ENCODE data around the gene LTB.
"Not testable (repeated sequence)": the region's sequence is repeated elsewhere in the genome, so short reads cannot be mapped to it uniquely, and the experiment has no call there.

LTB gene

DNA sequence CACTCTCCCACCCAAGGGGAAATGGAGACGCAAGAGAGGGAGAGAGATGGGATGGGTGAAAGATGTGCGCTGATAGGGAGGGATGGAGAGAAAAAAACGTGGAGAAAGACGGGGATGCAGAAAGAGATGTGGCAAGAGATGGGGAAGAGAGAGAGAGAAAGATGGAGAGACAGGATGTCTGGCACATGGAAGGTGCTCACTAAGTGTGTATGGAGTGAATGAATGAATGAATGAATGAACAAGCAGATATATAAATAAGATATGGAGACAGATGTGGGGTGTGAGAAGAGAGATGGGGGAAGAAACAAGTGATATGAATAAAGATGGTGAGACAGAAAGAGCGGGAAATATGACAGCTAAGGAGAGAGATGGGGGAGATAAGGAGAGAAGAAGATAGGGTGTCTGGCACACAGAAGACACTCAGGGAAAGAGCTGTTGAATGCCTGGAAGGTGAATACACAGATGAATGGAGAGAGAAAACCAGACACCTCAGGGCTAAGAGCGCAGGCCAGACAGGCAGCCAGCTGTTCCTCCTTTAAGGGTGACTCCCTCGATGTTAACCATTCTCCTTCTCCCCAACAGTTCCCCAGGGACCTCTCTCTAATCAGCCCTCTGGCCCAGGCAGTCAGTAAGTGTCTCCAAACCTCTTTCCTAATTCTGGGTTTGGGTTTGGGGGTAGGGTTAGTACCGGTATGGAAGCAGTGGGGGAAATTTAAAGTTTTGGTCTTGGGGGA, 6.1 kb downstream of the LTB start:
- no peak for DNase-seq

DNA sequence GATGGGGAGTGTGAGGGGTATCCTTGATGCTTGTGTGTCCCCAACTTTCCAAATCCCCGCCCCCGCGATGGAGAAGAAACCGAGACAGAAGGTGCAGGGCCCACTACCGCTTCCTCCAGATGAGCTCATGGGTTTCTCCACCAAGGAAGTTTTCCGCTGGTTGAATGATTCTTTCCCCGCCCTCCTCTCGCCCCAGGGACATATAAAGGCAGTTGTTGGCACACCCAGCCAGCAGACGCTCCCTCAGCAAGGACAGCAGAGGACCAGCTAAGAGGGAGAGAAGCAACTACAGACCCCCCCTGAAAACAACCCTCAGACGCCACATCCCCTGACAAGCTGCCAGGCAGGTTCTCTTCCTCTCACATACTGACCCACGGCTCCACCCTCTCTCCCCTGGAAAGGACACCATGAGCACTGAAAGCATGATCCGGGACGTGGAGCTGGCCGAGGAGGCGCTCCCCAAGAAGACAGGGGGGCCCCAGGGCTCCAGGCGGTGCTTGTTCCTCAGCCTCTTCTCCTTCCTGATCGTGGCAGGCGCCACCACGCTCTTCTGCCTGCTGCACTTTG, 6.8 kb downstream of the LTB start, which contains the start of gene TNF:
TNF (plus strand) TSS at position 231 of the 567 bp plus-strand sequence; CDS start at position 408, 177 bp downstream.
- DNase-seq: no peak

DNA sequence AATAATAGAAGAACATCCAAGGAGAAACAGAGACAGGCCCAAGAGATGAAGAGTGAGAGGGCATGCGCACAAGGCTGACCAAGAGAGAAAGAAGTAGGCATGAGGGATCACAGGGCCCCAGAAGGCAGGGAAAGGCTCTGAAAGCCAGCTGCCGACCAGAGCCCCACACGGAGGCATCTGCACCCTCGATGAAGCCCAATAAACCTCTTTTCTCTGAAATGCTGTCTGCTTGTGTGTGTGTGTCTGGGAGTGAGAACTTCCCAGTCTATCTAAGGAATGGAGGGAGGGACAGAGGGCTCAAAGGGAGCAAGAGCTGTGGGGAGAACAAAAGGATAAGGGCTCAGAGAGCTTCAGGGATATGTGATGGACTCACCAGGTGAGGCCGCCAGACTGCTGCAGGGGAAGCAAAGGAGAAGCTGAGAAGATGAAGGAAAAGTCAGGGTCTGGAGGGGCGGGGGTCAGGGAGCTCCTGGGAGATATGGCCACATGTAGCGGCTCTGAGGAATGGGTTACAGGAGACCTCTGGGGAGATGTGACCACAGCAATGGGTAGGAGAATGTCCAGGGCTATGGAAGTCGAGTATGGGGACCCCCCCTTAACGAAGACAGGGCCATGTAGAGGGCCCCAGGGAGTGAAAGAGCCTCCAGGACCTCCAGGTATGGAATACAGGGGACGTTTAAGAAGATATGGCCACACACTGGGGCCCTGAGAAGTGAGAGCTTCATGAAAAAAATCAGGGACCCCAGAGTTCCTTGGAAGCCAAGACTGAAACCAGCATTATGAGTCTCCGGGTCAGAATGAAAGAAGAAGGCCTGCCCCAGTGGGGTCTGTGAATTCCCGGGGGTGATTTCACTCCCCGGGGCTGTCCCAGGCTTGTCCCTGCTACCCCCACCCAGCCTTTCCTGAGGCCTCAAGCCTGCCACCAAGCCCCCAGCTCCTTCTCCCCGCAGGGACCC, 7.8 kb downstream of the LTB start:
- no peak for DNase-seq

DNA sequence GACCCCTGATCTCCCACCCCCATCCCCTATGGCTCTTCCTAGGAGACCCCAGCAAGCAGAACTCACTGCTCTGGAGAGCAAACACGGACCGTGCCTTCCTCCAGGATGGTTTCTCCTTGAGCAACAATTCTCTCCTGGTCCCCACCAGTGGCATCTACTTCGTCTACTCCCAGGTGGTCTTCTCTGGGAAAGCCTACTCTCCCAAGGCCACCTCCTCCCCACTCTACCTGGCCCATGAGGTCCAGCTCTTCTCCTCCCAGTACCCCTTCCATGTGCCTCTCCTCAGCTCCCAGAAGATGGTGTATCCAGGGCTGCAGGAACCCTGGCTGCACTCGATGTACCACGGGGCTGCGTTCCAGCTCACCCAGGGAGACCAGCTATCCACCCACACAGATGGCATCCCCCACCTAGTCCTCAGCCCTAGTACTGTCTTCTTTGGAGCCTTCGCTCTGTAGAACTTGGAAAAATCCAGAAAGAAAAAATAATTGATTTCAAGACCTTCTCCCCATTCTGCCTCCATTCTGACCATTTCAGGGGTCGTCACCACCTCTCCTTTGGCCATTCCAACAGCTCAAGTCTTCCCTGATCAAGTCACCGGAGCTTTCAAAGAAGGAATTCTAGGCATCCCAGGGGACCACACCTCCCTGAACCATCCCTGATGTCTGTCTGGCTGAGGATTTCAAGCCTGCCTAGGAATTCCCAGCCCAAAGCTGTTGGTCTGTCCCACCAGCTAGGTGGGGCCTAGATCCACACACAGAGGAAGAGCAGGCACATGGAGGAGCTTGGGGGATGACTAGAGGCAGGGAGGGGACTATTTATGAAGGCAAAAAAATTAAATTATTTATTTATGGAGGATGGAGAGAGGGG, 8.8 kb downstream of the LTB start:
- DNase-seq: no peak

DNA sequence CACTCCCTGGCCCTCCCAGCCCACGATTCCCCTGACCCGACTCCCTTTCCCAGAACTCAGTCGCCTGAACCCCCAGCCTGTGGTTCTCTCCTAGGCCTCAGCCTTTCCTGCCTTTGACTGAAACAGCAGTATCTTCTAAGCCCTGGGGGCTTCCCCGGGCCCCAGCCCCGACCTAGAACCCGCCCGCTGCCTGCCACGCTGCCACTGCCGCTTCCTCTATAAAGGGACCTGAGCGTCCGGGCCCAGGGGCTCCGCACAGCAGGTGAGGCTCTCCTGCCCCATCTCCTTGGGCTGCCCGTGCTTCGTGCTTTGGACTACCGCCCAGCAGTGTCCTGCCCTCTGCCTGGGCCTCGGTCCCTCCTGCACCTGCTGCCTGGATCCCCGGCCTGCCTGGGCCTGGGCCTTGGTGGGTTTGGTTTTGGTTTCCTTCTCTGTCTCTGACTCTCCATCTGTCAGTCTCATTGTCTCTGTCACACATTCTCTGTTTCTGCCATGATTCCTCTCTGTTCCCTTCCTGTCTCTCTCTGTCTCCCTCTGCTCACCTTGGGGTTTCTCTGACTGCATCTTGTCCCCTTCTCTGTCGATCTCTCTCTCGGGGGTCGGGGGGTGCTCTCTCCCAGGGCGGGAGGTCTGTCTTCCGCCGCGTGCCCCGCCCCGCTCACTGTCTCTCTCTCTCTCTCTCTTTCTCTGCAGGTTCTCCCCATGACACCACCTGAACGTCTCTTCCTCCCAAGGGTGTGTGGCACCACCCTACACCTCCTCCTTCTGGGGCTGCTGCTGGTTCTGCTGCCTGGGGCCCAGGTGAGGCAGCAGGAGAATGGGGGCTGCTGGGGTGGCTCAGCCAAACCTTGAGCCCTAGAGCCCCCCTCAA, 9.9 kb downstream of the LTB start, which contains the start of gene LTA:
LTA (plus strand) TSS at position 249 of the 871 bp plus-strand sequence; CDS start at position 703, 454 bp downstream.
- no peak for DNase-seq

DNA sequence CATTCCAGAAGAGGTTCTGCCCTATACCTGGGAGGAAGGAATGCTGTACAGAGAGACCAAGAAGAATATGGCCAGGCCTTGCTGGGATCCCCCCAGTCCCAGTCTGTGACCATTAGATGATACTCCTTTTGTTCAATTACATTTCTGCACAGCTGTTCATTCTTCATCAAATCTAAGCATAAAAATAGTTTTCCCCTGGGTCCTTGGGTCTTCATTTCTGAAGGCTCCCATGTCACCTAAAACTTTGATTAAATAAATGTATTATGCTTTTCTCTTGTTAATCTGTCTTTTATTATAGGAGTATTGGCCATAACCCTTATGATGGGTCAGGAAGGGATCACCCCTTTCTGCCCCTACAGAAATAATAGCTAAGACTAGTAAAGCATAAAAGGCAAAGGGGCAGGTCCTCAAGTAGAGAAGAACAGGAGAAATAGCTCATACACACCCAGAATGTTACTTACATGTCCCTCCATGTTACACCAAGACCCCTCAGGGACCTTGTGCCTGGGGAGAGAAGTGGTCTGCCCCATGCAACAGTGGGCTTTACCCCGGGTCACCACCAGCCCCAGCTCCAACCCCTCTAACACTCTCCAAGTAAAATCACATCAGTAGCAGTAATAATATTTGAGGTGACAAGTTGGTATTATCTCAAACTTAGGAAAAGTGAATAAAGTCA, 12.2 kb downstream of the LTB start:
- no peak for DNase-seq

DNA sequence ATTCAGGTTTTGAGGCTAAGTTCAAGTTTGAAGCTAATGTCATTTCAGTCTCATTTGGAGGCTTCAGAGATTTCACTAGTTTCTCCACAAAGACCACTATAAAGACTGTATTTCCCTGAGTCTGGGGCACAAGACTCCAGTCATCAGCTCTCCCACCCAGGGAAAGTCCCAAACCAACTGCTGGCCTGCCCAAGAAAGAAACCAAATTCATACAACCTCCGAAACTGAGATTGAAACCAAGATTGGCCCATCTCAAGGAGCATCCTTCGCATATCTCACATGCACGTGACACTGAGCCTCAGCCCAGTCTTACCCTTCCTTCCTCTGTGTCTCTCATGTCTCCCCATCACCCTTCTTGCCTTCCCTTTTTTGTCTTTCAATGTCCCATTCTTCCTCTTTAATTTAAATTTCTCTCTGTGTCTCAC, 13.7 kb downstream of the LTB start:
- DNase-seq: no peak

DNA sequence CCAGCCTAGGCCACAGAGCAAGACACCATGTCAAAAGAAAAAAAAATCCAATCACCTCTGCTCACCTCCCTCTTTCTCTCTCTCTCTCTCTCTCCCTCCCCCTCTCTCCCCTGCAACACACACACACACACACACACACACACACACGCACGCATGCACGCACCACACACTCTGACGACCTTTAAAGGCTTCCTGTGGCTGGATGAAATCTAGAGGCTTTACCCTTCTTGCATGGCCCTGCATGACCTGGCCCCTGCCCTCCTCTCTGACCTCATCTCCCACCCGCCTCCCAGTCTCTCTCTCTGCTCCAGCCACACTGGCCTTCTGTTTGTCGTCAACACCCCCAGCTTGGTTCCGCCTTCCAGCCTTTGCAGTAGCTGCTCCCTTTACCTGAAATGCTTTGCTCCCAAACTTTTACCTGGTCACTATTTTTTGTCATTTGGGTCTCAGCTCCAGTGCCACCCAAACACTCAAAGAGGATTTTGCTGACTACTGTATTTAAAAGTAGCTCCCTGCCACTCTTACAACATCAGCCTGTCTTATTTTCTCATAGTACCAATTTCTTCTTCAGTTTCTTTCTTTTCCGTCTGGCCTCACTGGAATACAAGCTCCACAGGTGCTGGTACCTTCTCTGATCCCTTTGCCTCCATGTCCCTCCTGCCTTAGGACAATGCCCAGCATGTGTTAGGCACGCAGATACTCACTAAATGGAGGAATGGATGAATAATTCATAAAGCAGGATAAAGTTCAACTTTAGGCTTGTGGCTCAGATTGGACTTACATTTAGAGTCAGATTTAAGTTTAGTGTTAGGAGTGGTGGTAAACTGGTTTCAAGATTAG, 14.5 kb downstream of the LTB start:
- no peak for DNase-seq

DNA sequence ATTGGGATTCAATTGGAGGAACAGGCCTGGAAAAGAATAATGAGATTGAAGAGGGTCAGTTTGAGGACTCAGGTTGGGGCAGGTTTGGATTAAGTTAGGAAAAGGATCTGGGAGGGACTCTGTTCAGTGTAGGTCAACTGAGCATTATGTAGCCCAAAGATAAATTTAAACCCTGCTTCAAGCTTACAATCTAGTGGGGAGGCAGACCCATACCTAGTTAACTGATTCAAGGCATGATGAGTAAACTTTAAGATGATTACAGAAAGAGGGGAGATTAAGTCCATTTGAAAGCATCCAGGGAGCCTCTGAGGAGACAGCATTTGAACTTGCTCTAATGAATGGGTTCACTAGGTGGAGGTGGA, 21.5 kb downstream of the LTB start:
- no peak for DNase-seq

DNA sequence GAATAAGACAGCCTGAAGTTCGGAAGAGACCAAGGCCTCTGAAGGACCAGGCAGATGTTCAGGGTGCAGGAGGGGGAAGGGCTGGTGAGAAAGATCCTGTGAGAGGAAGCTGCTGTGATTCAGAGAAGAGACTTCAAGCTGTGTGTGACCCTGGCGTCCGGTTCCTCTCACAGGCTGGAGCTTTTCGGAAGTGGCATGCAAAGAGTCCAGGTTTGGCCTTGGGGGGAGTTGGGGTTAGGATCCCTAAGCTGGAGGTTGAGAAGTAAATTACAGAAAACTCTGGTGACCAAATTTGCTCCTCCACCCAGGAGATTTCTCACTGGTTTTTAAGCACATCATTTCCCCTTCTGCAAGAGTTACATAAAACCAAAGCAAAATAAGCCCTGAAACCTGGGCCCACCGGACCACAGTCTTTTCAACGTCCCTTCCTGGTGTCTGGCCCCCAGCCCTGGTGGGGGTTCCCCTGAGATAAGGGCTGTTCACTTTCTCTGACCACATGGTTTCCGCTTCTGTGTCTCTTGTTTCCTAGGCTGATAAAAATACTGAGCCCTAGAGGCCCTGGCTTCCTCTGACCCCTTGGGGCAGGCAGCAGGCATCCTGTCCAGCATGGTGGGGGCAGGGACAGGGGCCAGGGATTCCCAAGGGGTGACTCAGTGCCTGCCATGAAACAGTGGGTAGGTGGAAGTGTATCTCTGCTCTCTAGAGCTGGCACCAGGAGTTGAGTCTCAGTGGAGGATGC, 22.1 kb downstream of the LTB start:
- DNase-seq: peak; percentile 34

DNA sequence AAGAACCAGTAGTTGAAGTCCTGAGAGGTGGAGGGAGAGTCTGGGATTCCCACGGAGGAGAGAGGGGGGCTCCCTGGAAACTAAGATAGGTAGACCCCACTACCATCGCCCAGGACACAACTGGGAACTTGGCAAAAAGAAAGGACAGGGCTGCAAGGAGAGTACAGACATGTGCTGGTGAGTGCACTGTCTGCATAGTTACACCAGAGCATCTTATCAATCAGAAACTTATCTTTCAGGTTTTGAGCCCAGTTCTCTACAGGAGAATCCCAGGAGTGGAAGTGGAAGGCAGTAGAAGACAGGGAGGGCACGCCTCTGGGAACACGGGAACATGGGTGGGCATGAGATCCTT, 22.6 kb downstream of the LTB start:
- DNase-seq: no peak

DNA sequence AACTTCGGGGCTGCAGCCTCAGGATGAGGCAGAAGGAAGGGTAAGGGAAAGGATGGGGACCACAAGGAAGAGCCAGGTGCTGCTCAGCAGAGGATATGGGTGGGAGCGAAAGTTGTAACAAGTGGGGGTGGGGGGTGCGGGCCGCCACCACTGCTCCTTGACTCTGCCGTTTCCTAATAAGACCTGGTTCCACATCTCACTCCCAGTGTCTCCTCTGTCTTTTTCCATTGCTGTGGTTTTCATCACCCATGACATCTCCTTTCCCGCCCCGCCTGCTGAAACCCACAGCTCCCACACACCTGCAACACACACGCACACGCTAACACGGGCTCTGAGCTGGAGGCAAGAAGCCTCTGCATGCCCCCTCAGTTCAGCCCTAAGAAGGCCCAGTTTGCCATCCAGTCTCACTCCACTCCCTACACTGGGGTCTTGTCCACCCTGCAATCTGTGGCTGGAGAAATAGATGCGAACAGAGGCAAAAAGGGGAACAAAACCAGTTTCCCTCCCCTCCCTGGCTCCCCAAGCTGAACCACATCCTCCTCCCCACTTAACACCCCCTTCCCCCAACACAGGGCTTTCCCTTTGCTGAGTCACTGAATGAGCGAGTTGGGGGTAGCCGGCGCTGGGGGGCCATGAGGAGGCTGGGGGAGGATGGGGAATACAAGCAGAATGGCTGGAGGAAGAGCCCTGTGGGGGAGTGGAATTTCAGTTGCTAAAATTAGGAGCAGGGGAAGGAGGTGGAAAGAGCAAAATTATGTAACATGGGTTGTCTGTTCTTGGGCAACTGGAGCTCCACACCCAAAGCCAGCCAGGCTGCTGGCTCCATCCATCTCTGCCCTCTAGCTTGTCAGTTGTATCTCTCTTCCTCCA, 23.4 kb downstream of the LTB start:
- peak; percentile 53 for DNase-seq

DNA sequence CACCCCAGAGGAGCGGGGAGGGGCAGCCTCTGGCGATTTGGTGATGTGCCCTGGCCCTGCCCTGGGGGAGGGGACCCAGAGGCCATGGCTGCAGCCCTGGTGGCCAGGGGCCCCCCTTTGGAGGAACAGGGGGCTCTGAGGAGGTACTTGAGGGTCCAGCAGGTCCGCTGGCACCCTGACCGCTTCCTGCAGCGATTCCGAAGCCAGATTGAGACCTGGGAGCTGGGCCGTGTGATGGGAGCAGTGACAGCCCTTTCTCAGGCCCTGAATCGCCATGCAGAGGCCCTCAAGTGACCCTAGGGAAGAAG, 24.0 kb downstream of the LTB start:
- DNase-seq: no peak

DNA sequence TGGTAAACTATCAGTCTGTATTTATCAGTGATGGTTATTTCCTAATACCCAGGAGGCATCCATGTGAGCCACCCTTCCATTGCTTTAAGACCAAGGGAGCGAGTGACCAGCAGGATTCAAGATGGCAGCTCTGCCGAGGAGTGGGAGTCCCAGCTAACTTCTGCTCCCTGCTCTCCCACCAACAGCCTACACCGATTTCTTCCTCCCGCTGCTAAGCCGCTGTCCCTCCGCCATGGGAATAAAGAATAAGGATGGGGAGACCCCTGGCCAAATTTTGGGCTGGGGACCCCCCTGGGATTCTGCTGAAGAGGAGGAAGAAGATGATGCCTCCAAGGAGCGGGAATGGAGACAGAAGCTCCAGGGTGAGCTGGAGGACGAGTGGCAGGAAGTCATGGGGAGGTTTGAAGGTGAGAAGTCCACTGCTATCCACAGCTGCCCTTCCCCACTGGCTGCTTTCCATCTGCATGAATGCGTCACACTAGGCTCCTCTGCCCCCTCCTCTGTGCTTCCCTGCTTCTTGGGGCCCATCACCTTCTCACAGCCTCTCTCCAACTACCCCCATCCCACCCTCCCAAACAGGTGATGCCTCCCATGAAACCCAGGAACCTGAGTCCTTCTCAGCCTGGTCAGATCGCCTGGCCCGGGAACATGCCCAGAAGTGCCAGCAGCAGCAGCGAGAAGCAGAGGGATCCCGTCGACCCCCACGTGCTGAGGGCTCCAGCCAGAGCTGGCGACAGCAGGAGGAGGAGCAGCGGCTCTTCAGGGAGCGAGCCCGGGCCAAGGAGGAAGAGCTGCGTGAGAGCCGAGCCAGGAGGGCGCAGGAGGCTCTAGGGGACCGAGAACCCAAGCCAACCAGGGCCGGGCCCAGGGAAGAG, 24.5 kb downstream of the LTB start:
- DNase-seq: no peak

DNA sequence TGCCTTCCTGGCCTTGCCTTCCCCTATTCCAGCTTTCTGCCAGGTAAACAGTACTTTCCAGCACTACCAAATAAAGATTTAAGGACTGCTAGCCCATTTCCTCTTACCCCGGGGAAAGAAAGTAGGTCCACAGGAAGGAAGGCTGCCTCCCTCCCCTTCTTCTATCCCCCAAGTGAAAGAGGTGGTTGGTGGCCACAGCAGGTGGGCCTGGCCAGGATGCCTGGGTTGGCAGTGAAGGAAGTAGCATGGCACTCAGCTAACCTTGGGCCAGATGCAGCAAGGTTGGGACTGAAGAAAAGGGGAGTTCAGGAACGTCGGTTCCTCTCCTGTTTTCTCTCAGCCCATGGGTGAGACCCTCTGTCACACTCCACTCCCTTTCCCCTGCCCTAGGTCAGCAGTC, 25.9 kb downstream of the LTB start:
- no peak for DNase-seq

DNA sequence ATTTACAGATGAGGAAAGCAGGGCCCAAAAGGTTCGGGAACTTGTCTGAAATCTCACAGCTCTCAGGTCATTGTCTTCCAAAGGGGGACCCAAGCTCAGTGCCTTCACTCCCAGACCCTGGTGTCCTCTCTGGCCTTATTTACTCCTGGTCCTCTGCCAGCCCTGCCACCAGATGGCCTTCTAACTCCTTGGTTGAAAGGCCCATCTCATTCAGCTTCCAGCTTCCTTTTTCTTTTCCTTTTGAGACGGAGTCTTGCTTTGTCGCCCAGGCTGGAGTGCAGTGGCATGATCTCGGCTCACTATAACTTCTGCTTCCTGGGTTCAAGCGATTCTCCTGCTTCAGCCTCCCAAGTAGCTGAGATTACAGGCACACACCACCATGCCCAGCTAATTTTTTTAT, 30.9 kb downstream of the LTB start:
- DNase-seq: not testable (repeated sequence)

DNA sequence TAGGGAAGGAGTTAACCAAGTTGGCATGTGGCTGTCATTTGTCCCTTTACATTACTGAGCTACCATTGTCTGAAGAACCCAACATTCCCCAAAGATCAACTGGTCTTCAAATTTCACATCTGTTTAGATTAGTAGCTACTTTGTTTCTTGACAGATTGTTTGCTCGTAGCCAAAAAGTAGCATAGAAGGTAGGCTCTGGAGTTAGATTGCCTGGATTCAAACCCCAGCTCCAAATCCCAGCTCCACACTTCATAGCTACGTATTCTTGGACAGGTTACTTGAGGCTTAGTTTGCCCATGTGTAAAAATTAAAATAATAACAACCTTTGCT, 33.7 kb downstream of the LTB start:
- DNase-seq: no peak

Data from fibroblast of skin of abdomen (primary cell).